Measurements from ENCODE around the gene OPCML. TPM values are rescaled to one million over a fixed set of nuclear protein-coding genes. Genes with fewer than 3 reads are reported as not detected.

Gene OPCML
- total RNA-seq, 1 donor from 2014 or later, result 1.2 TPM

GRCh38 chr11:132788816-132789325 lies 743.4 kb downstream of the OPCML start:
- Mint-ChIP-seq H3K27ac (ENCODE audit: unreplicated experiment) (no peak overlapping the region), H3K9me3 (no peaks in the 10 kb centered on the region), H3K27me3 (ENCODE audit: low read depth) (no peaks in the 10 kb centered on the region), H3K36me3 (ENCODE audit: low read depth) (no peaks in the 10 kb centered on the region), H3K4me1 (peaks cover 6% of the 10 kb centered on the region), H3K4me3 (no peak overlapping the region)
- DNase-seq (ENCODE audit: low read depth, low spot score), result no peak
- TF ChIP-seq, protein P1, sequence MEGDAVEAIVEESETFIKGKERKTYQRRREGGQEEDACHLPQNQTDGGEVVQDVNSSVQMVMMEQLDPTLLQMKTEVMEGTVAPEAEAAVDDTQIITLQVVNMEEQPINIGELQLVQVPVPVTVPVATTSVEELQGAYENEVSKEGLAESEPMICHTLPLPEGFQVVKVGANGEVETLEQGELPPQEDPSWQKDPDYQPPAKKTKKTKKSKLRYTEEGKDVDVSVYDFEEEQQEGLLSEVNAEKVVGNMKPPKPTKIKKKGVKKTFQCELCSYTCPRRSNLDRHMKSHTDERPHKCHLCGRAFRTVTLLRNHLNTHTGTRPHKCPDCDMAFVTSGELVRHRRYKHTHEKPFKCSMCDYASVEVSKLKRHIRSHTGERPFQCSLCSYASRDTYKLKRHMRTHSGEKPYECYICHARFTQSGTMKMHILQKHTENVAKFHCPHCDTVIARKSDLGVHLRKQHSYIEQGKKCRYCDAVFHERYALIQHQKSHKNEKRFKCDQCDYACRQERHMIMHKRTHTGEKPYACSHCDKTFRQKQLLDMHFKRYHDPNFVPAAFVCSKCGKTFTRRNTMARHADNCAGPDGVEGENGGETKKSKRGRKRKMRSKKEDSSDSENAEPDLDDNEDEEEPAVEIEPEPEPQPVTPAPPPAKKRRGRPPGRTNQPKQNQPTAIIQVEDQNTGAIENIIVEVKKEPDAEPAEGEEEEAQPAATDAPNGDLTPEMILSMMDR (conservative IDR thresholded peaks at IDR 0.05), result no peak

- H3K4me3 Mint-ChIP-seq, result no peak overlapping the region
- H3K36me3 Mint-ChIP-seq (ENCODE audit: low read depth), result no peaks in the 10 kb centered on the region
- no peaks in the 10 kb centered on the region for H3K9me3 Mint-ChIP-seq
- DNase-seq (ENCODE audit: low read depth, low spot score), result no peak
- peaks cover 6% of the 10 kb centered on the region for H3K4me1 Mint-ChIP-seq
- TF ChIP-seq, protein P1 (conservative IDR thresholded peaks at IDR 0.05), result no peak
- no peak overlapping the region for H3K27ac Mint-ChIP-seq (ENCODE audit: unreplicated experiment)
- H3K27me3 Mint-ChIP-seq (ENCODE audit: low read depth), result no peaks in the 10 kb centered on the region
Measured at GRCh38 chr11:132785878-132786277, 746.4 kb downstream of the OPCML start.

- no peaks in the 10 kb centered on the region for H3K9me3 Mint-ChIP-seq
- H3K27ac Mint-ChIP-seq (ENCODE audit: unreplicated experiment), result no peak overlapping the region
- TF ChIP-seq, protein P1 (conservative IDR thresholded peaks at IDR 0.05), result no peak
- no peaks in the 10 kb centered on the region for H3K36me3 Mint-ChIP-seq (ENCODE audit: low read depth)
- H3K4me3 Mint-ChIP-seq, result no peak overlapping the region
- no peak for DNase-seq (ENCODE audit: low read depth, low spot score)
- no peaks in the 10 kb centered on the region for H3K27me3 Mint-ChIP-seq (ENCODE audit: low read depth)
- H3K4me1 Mint-ChIP-seq, result peaks cover 11% of the 10 kb centered on the region
Measured at GRCh38 chr11:132784441-132784840, 747.9 kb downstream of the OPCML start.

- Mint-ChIP-seq H3K27ac (ENCODE audit: unreplicated experiment) (no peak overlapping the region), H3K9me3 (no peaks in the 10 kb centered on the region), H3K4me3 (no peak overlapping the region), H3K4me1 (peaks cover 21% of the 10 kb centered on the region), H3K27me3 (ENCODE audit: low read depth) (no peaks in the 10 kb centered on the region), H3K36me3 (ENCODE audit: low read depth) (no peaks in the 10 kb centered on the region)
- TF ChIP-seq, protein P1 (conservative IDR thresholded peaks at IDR 0.05), result no peak
- DNase-seq (ENCODE audit: low read depth, low spot score), result no peak
Measured at GRCh38 chr11:132782102-132782501, 750.2 kb downstream of the OPCML start.

DNA sequence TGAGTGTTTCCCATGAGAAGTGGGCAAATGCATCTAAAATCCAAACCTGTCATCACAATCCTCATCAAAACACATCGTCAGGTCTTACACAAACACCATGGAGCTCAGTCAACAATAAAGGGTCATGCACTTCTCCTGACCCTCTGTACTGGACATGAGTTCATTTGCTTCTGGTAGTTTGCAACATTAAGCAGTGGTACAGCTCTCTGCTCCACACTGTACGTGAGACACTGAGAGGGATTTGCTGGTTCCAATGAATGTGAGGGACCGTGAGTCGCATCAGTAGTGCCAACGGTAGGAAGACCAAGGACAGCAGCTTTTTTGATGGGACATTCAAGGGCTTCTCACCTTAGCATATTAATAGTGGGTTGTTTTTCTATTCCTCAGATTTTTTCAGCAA lies 752.3 kb downstream of the OPCML start:
- H3K27me3 Mint-ChIP-seq (ENCODE audit: low read depth), result peaks cover 4% of the 10 kb centered on the region
- no peaks in the 10 kb centered on the region for H3K9me3 Mint-ChIP-seq
- no peak overlapping the region for H3K27ac Mint-ChIP-seq (ENCODE audit: unreplicated experiment)
- H3K4me1 Mint-ChIP-seq, result peaks cover 15% of the 10 kb centered on the region
- H3K36me3 Mint-ChIP-seq (ENCODE audit: low read depth), result no peaks in the 10 kb centered on the region
- no peak overlapping the region for H3K4me3 Mint-ChIP-seq
- TF ChIP-seq, protein P1 (conservative IDR thresholded peaks at IDR 0.05), result no peak
- no peak for DNase-seq (ENCODE audit: low read depth, low spot score)

Data from neural crest cell (in vitro differentiated cells).